MM.1S (cell line): Measurements from ENCODE around the gene MTARC2.
"Not testable (repeated sequence)": the region's sequence is repeated elsewhere in the genome, so short reads cannot be mapped to it uniquely, and the experiment has no call there.

Experiments
- DNase-seq: peaks from one replicate; pipeline ENCODE4 v3.0.0-alpha.2; 2015
- H2AFZ ChIP-seq: fragments of 300-600 bp; sonication (generic); 2 replicates; pipeline ENCODE4 v1.6.0; 2016; ENCODE audit warnings: antibody characterized with exemption, low read length
- H3F3A ChIP-seq: fragments of 300-600 bp; sonication (generic); 2 replicates; pipeline ENCODE4 v1.6.1; 2016; ENCODE audit warnings: mild to moderate bottlenecking, antibody characterized with exemption, low read length, moderate library complexity, mixed read lengths; ENCODE audit not compliant: insufficient read depth
- H3K27ac ChIP-seq: fragments of 300-600 bp; sonication (generic); 2 replicates; pipeline ENCODE4 v1.5.1; 2016; ENCODE audit warnings: mild to moderate bottlenecking, low read length
- H3K27me3 ChIP-seq: fragments of 300-600 bp; sonication (generic); replicated peaks from 2 replicates; pipeline ENCODE4 v1.6.0; 2016; ENCODE audit warnings: low read length; ENCODE audit not compliant: insufficient read depth
- H3K36me3 ChIP-seq: fragments of 300-600 bp; sonication (generic); replicated peaks from 2 replicates; pipeline ENCODE4 v1.6.1; 2016; ENCODE audit warnings: mild to moderate bottlenecking, low read length, mixed read lengths; ENCODE audit not compliant: insufficient read depth
- H3K4me1 ChIP-seq: fragments of 300-600 bp; sonication (generic); 2 replicates; pipeline ENCODE4 v1.6.1; 2016; ENCODE audit warnings: low read length, mixed read lengths
- H3K4me2 ChIP-seq: fragments of 300-600 bp; sonication (generic); 2 replicates; pipeline ENCODE4 v1.6.0; 2016; ENCODE audit warnings: low read depth, low read length
- H3K4me3 ChIP-seq: fragments of 300-600 bp; sonication (generic); 2 replicates; pipeline ENCODE4 v1.5.1; 2016; ENCODE audit warnings: low read length, mixed read lengths
- H3K79me2 ChIP-seq: fragments of 300-600 bp; sonication (generic); 2 replicates; pipeline ENCODE4 v1.6.1; 2016; ENCODE audit warnings: mixed run types, low read length, mixed read lengths
- H3K9ac ChIP-seq: fragments of 300-600 bp; sonication (generic); 2 replicates; pipeline ENCODE4 v1.6.1; 2016; ENCODE audit warnings: low read length, mixed read lengths
- H3K9me2 ChIP-seq: fragments of 300-600 bp; sonication (generic); replicated peaks from 2 replicates; pipeline ENCODE4 v1.6.1; 2016; ENCODE audit warnings: mild to moderate bottlenecking, low read length, mixed read lengths; ENCODE audit not compliant: insufficient read depth
- H3K9me3 ChIP-seq: fragments of 300-600 bp; sonication (generic); replicated peaks from 2 replicates; pipeline ENCODE4 v1.6.1; 2016; ENCODE audit warnings: mild to moderate bottlenecking, low read length, mixed read lengths; ENCODE audit not compliant: insufficient read depth
- H4K20me1 ChIP-seq: fragments of 300-600 bp; sonication (generic); 2 replicates; pipeline ENCODE4 v1.6.1; 2016; ENCODE audit warnings: mild to moderate bottlenecking, low read length, moderate library complexity, mixed read lengths; ENCODE audit not compliant: insufficient read depth
- CTCF ChIP-seq: fragments of 300-600 bp; sonication (generic); IDR thresholded peaks from 2 replicates; pipeline ENCODE4 v1.5.1; 2016; ENCODE audit warnings: antibody characterized with exemption, low read length, mixed read lengths
- EZH2 ChIP-seq: fragments of 300-600 bp; sonication (generic); optimal IDR thresholded peaks from 2 replicates; pipeline ENCODE3; 2017; ENCODE audit warnings: low read depth, mild to moderate bottlenecking, antibody characterized with exemption, low read length, mixed read lengths
- EZH2phosphoT487 ChIP-seq: fragments of 300-600 bp; sonication (generic); IDR thresholded peaks from 2 replicates; pipeline ENCODE4 v1.6.1; 2018; ENCODE audit warnings: antibody characterized with exemption, low read length

Gene MTARC2

GRCh38 chr1:220710333-220710732 lies 37.8 kb upstream of the MTARC2 start:
- Histone ChIP-seq H3K4me3 (no peak overlapping the region), H3K9me3 (no peaks in the 10 kb centered on the region), H3K4me1 (peaks cover 4% of the 10 kb centered on the region; the same call in 1 of the 2 replicates), H3F3A (no peaks in the 10 kb centered on the region), H3K27me3 (no peaks in the 10 kb centered on the region), H3K36me3 (no peaks in the 10 kb centered on the region), H3K9me2 (no peaks in the 10 kb centered on the region), H4K20me1 (no peaks in the 10 kb centered on the region), H3K4me2 (no peak overlapping the region), H2AFZ (no peak overlapping the region), H3K27ac (no peak overlapping the region), H3K79me2 (no peaks in the 10 kb centered on the region), H3K9ac (no peak overlapping the region)
- no peak for TF ChIP-seq EZH2
- TF ChIP-seq CTCF, result no peak
- TF ChIP-seq EZH2phosphoT487, result no peak
- no peak for DNase-seq

DNA sequence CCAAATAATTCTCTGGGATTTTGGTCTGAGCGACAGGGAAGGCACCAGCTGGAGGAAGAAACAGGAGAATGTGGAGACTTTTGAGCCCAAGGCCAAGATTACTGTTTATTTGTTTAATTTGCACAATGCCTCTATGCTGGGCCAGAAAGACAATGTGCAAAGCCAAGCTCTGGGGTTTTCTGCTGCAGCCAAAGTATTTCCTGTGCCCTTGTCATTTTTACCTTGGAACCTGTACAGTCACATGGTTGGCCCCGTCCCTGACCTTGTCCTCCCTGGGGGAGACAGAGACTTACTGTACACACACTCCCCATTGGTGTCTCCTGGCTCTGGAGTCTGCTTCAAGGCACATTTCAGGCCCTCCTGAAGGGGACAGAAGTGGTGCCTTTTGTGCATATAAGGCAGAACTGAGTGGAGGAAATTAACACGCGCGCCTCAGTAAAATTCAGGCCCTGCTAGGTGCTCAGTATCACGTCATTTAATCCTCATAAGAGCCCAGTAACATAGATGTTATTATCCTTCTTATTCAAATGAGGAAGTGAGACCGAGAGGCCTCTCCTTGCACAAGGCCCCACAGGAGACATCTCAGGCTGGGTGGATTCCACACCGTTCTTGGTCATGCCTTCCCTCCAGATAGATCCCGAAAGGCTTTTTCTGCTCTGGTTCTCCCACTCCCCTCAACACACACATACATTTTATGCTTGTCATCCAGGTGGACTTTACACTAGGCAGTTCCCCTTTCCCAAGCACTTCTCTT lies 36.9 kb upstream of the MTARC2 start:
- Histone ChIP-seq H3K27me3 (no peaks in the 10 kb centered on the region), H3K4me2 (no peak overlapping the region), H2AFZ (no peak overlapping the region), H3K9me3 (no peaks in the 10 kb centered on the region), H3K4me1 (peaks cover 4% of the 10 kb centered on the region; the same call in 1 of the 2 replicates), H3K27ac (no peak overlapping the region), H4K20me1 (no peaks in the 10 kb centered on the region), H3F3A (no peaks in the 10 kb centered on the region), H3K79me2 (no peaks in the 10 kb centered on the region), H3K9me2 (no peaks in the 10 kb centered on the region), H3K4me3 (no peak overlapping the region), H3K9ac (no peak overlapping the region), H3K36me3 (no peaks in the 10 kb centered on the region)
- no peak for DNase-seq
- TF ChIP-seq CTCF (no peak), EZH2 (no peak), EZH2phosphoT487 (no peak)

GRCh38 chr1:220715986-220716385 lies 32.1 kb upstream of the MTARC2 start:
- not testable (repeated sequence) for H3K27me3 ChIP-seq, H3K4me2 ChIP-seq, H3K36me3 ChIP-seq, H4K20me1 ChIP-seq, H3K4me1 ChIP-seq, H3K9ac ChIP-seq, H2AFZ ChIP-seq, H3K4me3 ChIP-seq, H3K9me3 ChIP-seq, H3K9me2 ChIP-seq, H3K27ac ChIP-seq, H3F3A ChIP-seq, H3K79me2 ChIP-seq, DNase-seq
